Measurements from ENCODE around the gene GNG13. TPM values are rescaled to one million over a fixed set of nuclear protein-coding genes. Genes with fewer than 3 reads are reported as not detected.

GNG13 gene
- total RNA-seq, 1 donor from 2014 or later = not detected

DNA sequence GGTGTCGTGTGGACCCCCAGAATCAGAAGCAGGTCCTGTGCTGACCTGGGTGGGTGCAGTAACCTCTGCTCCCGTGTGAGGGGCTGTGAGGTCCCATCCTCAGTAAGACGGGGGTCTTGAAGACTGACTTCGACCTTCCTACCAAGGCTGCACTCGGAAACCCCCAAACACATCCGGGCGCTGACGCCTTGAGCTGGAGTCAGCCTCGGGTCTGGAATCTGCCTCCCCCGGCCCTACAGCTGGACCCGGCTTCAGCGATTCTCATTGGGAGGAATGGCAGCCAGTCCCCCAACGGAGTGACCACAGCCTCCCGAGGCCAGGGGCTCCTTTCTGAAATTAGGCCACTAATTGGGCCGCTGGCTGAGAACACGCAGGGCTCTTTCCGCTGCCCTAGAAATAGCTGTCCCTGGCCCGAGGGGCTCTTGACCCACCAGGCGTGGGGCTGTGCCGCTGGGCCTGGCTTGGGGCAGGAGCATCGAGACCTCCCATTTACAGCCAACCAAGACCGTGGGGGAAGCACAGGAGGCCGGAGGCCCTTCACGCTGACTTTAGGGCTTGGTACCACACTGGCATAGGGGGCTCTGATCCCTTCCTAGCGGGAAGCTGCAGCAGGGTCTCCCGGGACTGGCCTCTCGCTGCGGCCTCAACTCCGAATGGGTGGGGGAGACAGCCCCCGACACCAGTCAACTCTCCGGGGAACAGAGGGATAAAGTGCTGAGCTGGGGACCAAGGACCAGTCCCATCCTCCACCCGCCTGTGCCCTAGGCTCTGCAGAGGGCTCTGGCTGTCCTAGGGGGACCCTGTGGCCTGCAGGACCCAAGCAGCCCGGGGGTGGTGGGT is 2.6 kb upstream of the GNG13 start:
- TF ChIP-seq, protein P1, sequence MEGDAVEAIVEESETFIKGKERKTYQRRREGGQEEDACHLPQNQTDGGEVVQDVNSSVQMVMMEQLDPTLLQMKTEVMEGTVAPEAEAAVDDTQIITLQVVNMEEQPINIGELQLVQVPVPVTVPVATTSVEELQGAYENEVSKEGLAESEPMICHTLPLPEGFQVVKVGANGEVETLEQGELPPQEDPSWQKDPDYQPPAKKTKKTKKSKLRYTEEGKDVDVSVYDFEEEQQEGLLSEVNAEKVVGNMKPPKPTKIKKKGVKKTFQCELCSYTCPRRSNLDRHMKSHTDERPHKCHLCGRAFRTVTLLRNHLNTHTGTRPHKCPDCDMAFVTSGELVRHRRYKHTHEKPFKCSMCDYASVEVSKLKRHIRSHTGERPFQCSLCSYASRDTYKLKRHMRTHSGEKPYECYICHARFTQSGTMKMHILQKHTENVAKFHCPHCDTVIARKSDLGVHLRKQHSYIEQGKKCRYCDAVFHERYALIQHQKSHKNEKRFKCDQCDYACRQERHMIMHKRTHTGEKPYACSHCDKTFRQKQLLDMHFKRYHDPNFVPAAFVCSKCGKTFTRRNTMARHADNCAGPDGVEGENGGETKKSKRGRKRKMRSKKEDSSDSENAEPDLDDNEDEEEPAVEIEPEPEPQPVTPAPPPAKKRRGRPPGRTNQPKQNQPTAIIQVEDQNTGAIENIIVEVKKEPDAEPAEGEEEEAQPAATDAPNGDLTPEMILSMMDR (conservative IDR thresholded peaks at IDR 0.05; ENCODE audit: low read depth, low read length) = no peak
- DNase-seq (ENCODE audit: low read depth) = no peak
- H3K4me3 ChIP-seq (ENCODE audit: low read depth, low read length) = no peak overlapping the region

DNA sequence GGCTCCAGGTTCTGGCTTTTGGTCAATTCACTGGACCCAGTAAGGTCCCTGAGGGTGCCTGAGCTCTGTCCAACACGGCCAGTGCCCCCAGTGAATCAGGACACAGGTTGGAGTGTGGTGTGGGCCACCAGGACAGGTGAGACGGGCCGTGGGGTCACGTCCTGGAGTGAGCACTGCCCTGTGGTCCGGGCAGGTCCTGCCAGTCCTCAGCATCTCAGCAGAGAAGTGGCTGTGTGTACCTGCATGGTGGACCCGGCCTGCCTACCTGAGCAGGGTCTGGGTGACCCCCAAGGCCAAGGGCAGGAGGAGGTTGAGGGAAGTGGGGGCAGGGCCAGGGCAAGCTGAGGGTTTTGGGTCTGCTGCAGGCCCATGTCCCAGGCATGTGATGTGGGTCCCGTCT is 1.9 kb upstream of the GNG13 start:
- no peak overlapping the region for H3K4me3 ChIP-seq (ENCODE audit: low read depth, low read length)
- no peak for DNase-seq (ENCODE audit: low read depth)
- TF ChIP-seq, protein P1 (conservative IDR thresholded peaks at IDR 0.05; ENCODE audit: low read depth, low read length) = no peak

DNA sequence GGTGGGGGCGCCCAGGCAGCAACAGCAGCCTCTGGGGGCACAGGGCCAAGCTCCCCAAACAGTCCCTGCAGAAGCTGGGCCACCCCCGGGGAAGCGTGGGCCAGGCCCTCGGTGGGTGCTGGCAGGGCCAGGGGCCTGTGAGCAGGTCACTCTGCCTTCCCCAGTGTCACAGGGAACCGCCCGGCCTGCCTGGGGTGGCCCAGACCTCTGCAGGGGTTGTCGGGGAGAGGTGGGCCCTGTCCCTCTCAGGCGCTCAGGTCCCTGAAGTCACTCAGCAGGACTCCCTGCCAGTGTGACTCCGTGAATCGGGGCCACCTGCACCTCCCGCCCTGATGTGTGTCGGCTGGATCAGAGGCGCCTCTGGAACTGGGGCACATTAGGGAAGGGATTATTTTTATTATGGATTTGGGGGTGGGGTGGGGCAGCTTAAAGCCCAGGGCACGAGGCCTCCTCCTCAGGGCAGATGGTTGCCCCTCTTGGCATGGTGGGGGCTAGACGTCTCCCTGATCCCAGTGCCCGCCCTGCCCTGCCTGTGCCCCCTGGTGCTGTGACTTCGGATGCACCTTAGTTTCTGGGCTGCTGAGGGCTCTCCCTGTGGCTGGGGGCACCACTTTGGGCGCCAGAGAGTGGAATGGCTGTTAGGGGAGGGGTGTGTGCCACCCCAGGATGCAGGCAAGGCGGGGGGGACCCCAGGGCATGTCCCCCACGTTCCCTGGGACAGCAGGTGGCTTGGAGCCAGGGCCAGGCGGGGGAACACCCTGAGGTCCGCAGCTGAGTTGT is 1.2 kb upstream of the GNG13 start:
- no peak overlapping the region for H3K4me3 ChIP-seq (ENCODE audit: low read depth, low read length)
- TF ChIP-seq, protein P1 (conservative IDR thresholded peaks at IDR 0.05; ENCODE audit: low read depth, low read length) = no peak
- DNase-seq (ENCODE audit: low read depth) = no peak

DNA sequence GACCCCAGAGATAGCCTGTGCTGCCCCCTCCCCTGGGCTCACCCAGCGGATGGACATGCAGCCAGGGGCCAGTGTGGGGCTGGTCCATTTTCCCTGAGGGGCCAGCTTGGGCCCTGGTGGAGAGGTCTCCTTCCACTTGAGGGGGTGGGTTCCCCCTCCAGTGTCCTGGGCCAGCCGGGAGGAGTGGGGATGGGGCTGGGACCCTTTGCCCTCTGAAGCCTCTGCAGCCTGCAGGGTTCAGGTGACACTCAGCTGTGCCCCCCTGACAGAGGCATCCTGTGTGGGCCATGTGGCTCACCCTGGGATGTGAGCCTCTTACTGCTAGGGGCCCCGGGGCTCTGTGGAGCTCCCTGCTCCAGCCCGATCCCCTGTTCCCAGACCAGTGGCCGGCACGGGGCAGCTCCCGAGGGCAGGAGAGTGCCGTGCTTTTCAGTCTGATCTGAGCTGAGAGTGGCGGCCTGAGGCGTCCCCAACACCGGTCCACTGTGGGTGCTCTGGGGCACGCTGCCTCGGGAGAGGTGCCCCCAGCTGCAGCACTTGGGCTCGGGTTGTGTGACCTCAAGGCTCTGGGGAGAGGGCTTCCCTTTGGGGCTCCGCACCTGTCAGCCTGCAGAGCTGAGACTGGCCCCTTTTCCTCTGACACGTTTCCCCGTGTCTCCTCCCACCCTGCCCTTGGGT is 439 bp upstream of the GNG13 start:
- DNase-seq (ENCODE audit: low read depth) = no peak
- TF ChIP-seq, protein P1 (conservative IDR thresholded peaks at IDR 0.05; ENCODE audit: low read depth, low read length) = no peak
- H3K4me3 ChIP-seq (ENCODE audit: low read depth, low read length) = no peak overlapping the region

DNA sequence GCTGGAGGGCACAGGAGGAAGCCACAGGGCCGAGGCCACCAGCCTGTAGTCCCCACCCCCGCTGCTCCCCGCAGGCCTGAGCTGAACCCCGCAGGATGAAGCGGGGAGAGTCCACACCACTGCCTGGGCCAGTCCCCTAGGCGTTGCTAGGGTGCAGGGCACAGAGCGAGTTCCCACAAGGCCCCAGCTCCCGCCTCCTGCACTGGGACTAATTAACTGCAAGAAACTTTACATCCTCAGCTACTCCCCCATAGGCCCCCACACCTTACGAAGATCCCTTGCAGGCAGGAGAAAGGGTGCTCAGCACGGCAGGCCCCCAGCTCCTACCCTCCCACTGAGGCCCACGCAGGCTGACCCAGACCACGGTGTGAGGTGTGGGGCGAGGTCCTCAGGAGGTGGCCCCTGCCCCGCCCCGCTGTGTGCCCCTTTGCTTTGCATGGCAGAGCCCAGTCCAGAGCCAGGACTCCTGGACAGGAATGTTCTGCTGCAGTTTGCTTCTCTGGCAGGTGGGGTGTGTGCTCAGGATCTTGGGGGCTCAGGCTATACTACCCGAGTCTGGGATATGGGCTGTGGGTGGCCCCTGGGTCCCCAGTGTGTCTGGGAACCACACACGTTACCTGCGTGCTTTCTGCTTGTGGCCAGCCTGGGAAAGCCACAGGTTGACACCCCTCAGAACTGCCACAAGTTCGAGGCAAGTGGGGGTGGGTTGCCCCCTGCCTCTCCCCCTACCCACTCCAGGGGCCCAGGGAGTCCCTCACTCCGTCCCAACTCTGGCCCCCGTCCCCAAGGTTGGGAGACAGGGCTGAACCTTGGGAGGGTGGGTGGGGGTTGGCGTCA is 1.2 kb downstream of the GNG13 start:
- H3K4me3 ChIP-seq (ENCODE audit: low read depth, low read length) = no peak overlapping the region
- TF ChIP-seq, protein P1 (conservative IDR thresholded peaks at IDR 0.05; ENCODE audit: low read depth, low read length) = no peak

DNA sequence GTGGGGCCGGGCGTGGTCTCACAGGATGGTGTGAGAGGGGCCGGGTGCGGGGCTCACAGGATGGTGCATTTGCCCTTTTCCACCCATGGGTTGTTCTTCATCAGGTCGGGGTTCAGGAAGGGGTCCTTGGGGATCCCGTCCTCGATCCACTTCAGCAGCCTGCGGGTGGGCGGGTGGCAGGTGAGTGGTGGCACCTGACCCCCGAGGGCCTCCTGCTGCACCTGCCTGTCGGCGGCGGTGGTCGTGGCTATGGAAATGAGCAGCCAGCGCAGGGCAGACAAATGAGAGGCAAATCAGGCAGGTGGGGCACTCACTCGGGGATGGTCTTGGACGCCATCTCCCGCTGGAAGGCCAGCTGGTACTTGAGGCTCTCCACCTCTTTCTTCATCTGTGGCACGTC is 1.9 kb downstream of the GNG13 start:
- H3K4me3 ChIP-seq (ENCODE audit: low read depth, low read length) = no peak overlapping the region
- no peak for DNase-seq (ENCODE audit: low read depth)
- TF ChIP-seq, protein P1 (conservative IDR thresholded peaks at IDR 0.05; ENCODE audit: low read depth, low read length) = no peak

More for the DNA sequence above, 1.2 kb downstream of the GNG13 start:
- no peak for DNase-seq (ENCODE audit: low read depth)
